ENCODE data around the gene RAX2. TPM values are rescaled to one million over a fixed set of nuclear protein-coding genes. Genes with fewer than 3 reads are reported as not detected.
"Not testable (repeated sequence)": the region's sequence is repeated elsewhere in the genome, so short reads cannot be mapped to it uniquely, and the experiment has no call there.

Gene RAX2
- total RNA-seq, 2 donors from 2014 or later, result 0.21 TPM; not detected in 1

- no peak overlapping the region for H3K4me3 Mint-ChIP-seq
- H3K9me3 Mint-ChIP-seq, result no peaks in the 10 kb centered on the region
- peaks cover 10 to 13% of the 10 kb centered on the region in 2 donors for H3K4me1 Mint-ChIP-seq (ENCODE audit: low read depth in 2 of 2)
Measured at GRCh38 chr19:3768015-3768747, 3.8 kb downstream of the RAX2 start.

GRCh38 chr19:3767050-3767449, 5.0 kb downstream of the RAX2 start:
- DNase-seq (ENCODE audit: low spot score) (no peak), ATAC-seq (no peak)
- H3K36me3 Mint-ChIP-seq, result no peaks in the 10 kb centered on the region
- peak overlapping the region; percentile 78 for H3K4me3 Mint-ChIP-seq
- peaks cover 18 to 20% of the 10 kb centered on the region in 2 donors for H3K4me1 Mint-ChIP-seq (ENCODE audit: low read depth in 2 of 2)
- H3K27ac Mint-ChIP-seq, result peak overlapping the region; percentile 92
- no peaks in the 10 kb centered on the region for H3K27me3 Mint-ChIP-seq
- no peaks in the 10 kb centered on the region for H3K9me3 Mint-ChIP-seq

More at GRCh38 chr19:3768015-3768747, 3.8 kb downstream of the RAX2 start:
- Mint-ChIP-seq H3K27ac (no peak overlapping the region), H3K27me3 (no peaks in the 10 kb centered on the region), H3K36me3 (no peaks in the 10 kb centered on the region)
- DNase-seq (ENCODE audit: low spot score), result no peak
- no peak for ATAC-seq

DNA sequence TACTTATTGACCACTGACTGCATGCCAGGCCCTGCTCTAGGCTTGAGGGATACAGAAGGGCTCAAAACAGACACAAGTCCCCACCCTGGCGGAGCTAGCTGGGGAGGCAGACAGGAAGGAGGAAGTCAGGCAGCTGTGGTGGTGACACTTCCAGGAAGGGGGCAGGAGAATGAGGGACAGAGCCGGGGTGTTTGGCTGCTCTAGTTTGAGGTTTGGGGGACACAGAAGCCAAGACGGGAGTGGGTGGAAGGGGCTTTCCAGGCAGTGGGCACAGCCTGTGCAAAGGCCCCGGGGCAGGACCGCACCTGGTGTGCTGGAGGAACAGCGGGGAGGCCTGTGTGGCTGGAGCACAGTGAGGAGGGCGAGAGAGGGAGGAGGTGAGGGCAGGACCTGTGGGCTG, 5.5 kb downstream of the RAX2 start:
- Mint-ChIP-seq H3K27me3 (no peaks in the 10 kb centered on the region), H3K9me3 (no peaks in the 10 kb centered on the region), H3K4me1 (ENCODE audit: low read depth in 2 of 2) (peaks cover 23 to 25% of the 10 kb centered on the region in 2 donors), H3K4me3 (peak overlapping the region; percentile 78), H3K36me3 (no peaks in the 10 kb centered on the region), H3K27ac (peak overlapping the region; percentile 92)
- ATAC-seq, result no peak
- DNase-seq (ENCODE audit: low spot score), result no peak

- not testable (repeated sequence) for ATAC-seq; H3K27me3 Mint-ChIP-seq; H3K27ac Mint-ChIP-seq; DNase-seq (ENCODE audit: low spot score); H3K36me3 Mint-ChIP-seq; H3K4me3 Mint-ChIP-seq; H3K9me3 Mint-ChIP-seq
- H3K4me1 Mint-ChIP-seq (ENCODE audit: low read depth in 2 of 2), result peaks cover 29 to 31% of the 10 kb centered on the region in 2 donors
Measured at GRCh38 chr19:3765757-3766156, 6.3 kb downstream of the RAX2 start.

DNA sequence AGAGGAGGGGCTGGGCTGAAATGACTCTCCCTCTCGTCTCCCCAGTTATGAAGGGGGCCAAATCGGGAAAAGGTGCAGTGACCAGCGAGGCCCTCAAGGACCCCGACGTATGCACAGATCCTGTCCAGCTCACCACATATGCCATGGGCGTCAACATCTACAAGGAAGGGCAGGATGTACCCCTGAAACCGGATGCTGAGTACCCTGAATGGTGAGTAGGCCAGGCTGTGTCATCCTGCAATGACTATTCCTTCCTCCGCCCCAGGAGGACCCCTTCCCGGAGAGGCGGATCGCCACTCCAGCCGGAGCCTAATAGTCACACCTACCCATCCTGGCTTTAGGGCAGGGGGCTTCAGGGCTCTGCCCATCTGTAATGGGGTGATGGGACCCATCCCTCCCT, 6.9 kb downstream of the RAX2 start:
- Mint-ChIP-seq H3K36me3 (no peaks in the 10 kb centered on the region), H3K27me3 (no peaks in the 10 kb centered on the region), H3K4me1 (ENCODE audit: low read depth in 2 of 2) (peaks cover 29 to 31% of the 10 kb centered on the region in 2 donors), H3K4me3 (no peak overlapping the region), H3K9me3 (no peaks in the 10 kb centered on the region), H3K27ac (no peak overlapping the region)
- ATAC-seq (no peak), DNase-seq (ENCODE audit: low spot score) (no peak)

GRCh38 chr19:3762501-3763459, 9.2 kb downstream of the RAX2 start, which contains the start of gene MRPL54:
TSS of gene MRPL54 (plus strand) at chr19:3762682. CDS start at chr19:3762701, 19 bp downstream.
- H3K4me3 Mint-ChIP-seq, result peak within 1 kb of the TSS; percentile 94

DNA sequence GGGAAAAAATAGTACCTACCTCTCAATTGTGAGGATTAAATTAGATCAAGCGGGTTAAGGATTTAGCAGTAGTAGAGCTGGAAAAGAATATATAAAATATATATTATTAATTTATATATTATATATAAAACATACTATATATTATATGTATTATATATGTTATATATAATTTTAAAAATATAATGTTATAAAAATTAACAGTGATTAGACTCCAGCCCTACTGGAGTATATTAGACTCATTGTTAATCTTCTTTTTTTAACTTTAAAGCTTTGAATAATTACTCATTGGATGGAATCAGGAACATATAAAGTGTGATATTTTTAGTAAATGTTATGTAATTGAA, 9.9 kb downstream of the RAX2 start:
- Mint-ChIP-seq H3K27ac (peak overlapping the region; percentile 100), H3K36me3 (no peaks in the 10 kb centered on the region), H3K27me3 (no peaks in the 10 kb centered on the region), H3K4me3 (peak overlapping the region; percentile 94), H3K9me3 (no peaks in the 10 kb centered on the region), H3K4me1 (ENCODE audit: low read depth in 2 of 2) (peaks cover 25 to 31% of the 10 kb centered on the region in 2 donors)
- no peak for DNase-seq (ENCODE audit: low spot score)
- no peak for ATAC-seq

More at GRCh38 chr19:3762501-3763459, 9.2 kb downstream of the RAX2 start, which contains the start of gene MRPL54:
- peak; percentile 100 for DNase-seq (ENCODE audit: low spot score)
- Mint-ChIP-seq H3K4me1 (ENCODE audit: low read depth in 2 of 2) (peaks cover 25 to 31% of the 10 kb centered on the region in 2 donors), H3K9me3 (no peaks in the 10 kb centered on the region), H3K27me3 (no peaks in the 10 kb centered on the region), H3K36me3 (no peaks in the 10 kb centered on the region), H3K27ac (peak within 1 kb of the TSS; percentile 100)
- peak; percentile 92 for ATAC-seq

- Mint-ChIP-seq H3K36me3 (no peaks in the 10 kb centered on the region), H3K27ac (peak within 1 kb of the TSS; percentile 100), H3K27me3 (no peaks in the 10 kb centered on the region), H3K9me3 (no peaks in the 10 kb centered on the region), H3K4me1 (ENCODE audit: low read depth in 2 of 2) (peaks cover 22 to 27% of the 10 kb centered on the region in 2 donors), H3K4me3 (peak within 1 kb of the TSS; percentile 94)
- ATAC-seq, result peak; percentile 73 to 79
- DNase-seq (ENCODE audit: low spot score), result peak; percentile 95
Measured at GRCh38 chr19:3761382-3762129, 10.5 kb downstream of the RAX2 start, which contains the start of gene APBA3. TSS of gene APBA3 (minus strand) at chr19:3761692. CDS start at chr19:3760264, 1,428 bp downstream.

DNA sequence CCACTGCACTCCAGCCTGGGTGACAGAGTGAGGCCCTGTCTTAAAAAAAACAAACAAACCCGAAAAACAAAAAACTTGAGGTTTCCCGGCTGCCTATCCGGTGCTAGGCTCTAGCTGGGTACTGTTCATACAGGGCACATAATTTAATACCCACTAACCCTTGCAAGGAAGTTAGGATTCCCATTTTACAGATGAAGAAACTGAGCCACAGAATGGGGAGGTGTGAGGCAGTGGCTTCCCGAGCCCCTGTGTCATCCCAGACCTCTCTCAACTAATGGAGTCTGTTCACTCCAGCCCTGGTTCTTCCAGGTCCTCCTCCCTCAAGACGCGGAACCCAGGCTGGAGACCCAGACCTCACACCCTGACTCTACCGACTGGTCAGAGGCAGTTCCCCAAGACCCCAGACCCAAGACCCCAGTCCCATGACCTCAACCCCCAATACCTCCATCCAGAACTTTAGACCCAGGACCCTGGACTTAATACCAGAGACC, 11.1 kb downstream of the RAX2 start:
- no peaks in the 10 kb centered on the region for H3K27me3 Mint-ChIP-seq
- ATAC-seq (no peak), DNase-seq (ENCODE audit: low spot score) (no peak)
- H3K4me1 Mint-ChIP-seq (ENCODE audit: low read depth in 2 of 2), result peaks cover 18 to 22% of the 10 kb centered on the region in 2 donors
- H3K36me3 Mint-ChIP-seq, result no peaks in the 10 kb centered on the region
- H3K27ac Mint-ChIP-seq, result peak overlapping the region; percentile 100
- H3K4me3 Mint-ChIP-seq, result peak overlapping the region; percentile 94
- no peaks in the 10 kb centered on the region for H3K9me3 Mint-ChIP-seq

- peaks cover 27 to 28% of the 10 kb centered on the region in 2 donors for H3K4me1 Mint-ChIP-seq (ENCODE audit: low read depth in 2 of 2)
- peaks cover 5% of the 10 kb centered on the region for H3K36me3 Mint-ChIP-seq
- no peak for ATAC-seq
- H3K27ac Mint-ChIP-seq, result no peak overlapping the region
- no peaks in the 10 kb centered on the region for H3K9me3 Mint-ChIP-seq
- H3K4me3 Mint-ChIP-seq, result peak overlapping the region; percentile 94
- DNase-seq (ENCODE audit: low spot score), result no peak
- H3K27me3 Mint-ChIP-seq, result no peaks in the 10 kb centered on the region
Measured at GRCh38 chr19:3759482-3760254, 12.4 kb downstream of the RAX2 start.

- DNase-seq (ENCODE audit: low spot score); H3K4me3 Mint-ChIP-seq; H3K9me3 Mint-ChIP-seq; ATAC-seq; H3K27me3 Mint-ChIP-seq; H3K36me3 Mint-ChIP-seq; H3K27ac Mint-ChIP-seq: not testable (repeated sequence)
- H3K4me1 Mint-ChIP-seq (ENCODE audit: low read depth in 2 of 2), result peaks cover 27% of the 10 kb centered on the region in 2 donors
Measured at GRCh38 chr19:3758297-3758696, 13.7 kb downstream of the RAX2 start.

GRCh38 chr19:3757705-3758104, 14.3 kb downstream of the RAX2 start:
- H3K27me3 Mint-ChIP-seq; H3K4me3 Mint-ChIP-seq; H3K36me3 Mint-ChIP-seq; H3K27ac Mint-ChIP-seq; ATAC-seq; H3K9me3 Mint-ChIP-seq; DNase-seq (ENCODE audit: low spot score): not testable (repeated sequence)
- peaks cover 22 to 23% of the 10 kb centered on the region in 2 donors for H3K4me1 Mint-ChIP-seq (ENCODE audit: low read depth in 2 of 2)
